Activated CD8-positive, alpha-beta memory T cell treated with anti-CD3 and anti-CD28 coated beads for 1 hour (primary cell): ENCODE results near the gene SNUPN.
"Not testable (repeated sequence)": the region's sequence is repeated elsewhere in the genome, so short reads cannot be mapped to it uniquely, and the experiment has no call there.

ENCODE experiments used
- DNase-seq, 2 donors: peaks; one replicate each; pipeline ENCODE4 v3.0.0-alpha.2; 2020; ENCODE audit warnings: low read depth in 1 of 2; ENCODE audit errors: extremely low read depth in 1 of 2

SNUPN gene

DNA sequence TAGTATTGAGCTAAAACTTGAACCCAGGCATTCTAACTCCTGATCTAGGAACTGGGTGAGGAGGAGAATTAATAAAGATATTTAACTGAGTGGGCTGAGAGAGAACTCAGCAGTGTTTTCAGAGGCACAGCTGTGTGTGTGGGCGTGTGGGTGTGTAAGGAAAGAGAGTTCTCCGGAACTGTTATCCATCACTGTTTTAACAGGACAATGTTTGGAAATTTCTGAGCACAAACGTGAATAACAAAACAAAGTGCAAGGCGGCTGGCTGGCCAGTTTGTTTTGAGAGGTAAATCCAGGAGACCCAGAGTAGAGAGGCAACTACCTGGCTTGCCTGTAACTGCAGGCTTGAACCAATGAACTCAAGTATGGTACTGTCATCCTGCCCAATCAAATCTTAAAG, 41.4 kb downstream of the SNUPN start:
- DNase-seq, result no peak

DNA sequence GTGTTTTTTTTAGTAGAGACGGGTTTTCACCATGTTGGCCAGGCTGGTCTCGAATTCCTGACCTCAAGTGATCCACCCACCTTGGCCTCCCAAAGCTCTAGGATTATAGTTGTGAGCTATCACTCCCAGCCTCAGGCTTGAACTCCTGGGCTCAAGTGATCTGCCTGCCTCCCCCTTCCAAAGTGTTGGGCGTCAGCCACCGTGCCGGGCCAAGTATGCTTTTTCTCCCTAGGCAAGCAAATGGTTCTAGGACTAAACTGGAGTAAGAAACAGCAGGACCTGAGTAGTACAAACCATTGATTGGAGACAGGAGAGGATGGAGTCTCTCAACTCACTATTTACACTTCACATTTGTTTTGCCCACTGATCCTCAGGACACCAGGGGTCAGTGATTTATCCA, 41.8 kb downstream of the SNUPN start:
- DNase-seq, result no peak

DNA sequence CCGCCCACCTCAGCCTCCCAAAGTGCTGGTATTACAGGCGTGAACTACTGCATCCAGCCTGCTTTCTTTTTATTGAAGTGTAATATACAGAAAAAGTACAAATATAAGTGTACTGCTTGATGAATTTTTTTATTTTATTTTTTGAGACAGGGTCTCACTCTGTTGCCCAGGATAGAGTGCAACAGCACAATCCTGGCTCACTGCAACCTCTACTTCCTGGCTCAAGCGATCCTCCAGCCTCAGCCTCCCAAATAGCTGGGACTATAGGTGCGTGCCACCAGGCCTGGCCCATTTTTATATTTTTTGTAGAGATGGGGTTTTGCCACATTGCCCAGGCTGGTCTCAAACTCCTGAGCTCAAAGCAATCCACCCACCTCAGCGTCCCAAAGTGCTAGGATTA, 42.6 kb downstream of the SNUPN start:
- not testable (repeated sequence) for DNase-seq

DNA sequence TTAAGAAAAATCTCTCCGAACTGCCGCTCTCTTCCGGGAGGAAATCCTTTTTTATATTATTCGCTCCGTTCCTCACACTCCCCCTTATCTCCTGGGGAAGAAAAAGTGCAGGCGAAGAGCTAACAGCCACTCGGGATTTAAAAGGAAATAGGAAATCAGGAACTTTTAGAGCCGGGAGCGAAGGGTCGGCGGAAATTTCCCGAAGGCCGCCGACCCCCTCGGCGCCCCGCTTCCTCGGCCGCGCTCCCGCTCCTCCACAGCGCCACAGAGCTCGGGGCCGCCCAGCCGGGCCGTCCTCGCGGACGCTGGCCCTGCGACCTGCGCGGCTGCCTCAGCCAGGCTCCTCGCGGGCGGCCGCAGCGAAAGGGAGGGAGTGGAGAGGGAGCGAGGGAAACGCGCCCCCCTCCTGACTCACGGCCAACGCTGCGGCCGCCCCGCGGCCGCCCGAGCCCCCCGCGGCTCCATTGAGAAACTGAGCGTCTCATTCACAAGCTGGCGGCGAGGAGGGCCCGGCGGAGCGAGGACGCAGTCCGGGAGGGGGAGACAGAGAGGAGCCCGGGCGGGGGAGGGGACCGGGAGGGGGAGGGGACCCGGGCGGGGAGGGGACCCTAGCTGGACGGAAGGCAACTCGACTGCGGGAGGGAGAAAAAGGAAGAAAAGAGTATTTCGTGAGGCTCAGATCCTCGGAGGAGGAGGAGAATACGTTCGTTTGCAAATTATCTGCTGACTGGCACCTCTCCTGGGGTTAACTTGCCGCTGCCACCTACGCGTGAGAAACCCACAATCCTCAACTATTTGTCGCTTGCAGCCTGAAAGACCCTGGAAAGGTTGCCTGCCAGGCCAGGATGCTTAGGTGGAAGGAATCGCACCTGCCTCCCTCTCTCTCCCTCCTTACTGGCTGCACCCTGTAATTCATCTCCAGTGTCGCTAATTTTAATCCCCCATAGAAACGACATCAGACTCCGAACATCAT, 46.3 kb downstream of the SNUPN start, which contains the start of gene PTPN9:
TSS of gene PTPN9 (minus strand) at position 368 of the 973 bp plus-strand sequence. CDS start 539 bp downstream, outside the sequence.
- DNase-seq, result peak; percentile 19 to 61

DNA sequence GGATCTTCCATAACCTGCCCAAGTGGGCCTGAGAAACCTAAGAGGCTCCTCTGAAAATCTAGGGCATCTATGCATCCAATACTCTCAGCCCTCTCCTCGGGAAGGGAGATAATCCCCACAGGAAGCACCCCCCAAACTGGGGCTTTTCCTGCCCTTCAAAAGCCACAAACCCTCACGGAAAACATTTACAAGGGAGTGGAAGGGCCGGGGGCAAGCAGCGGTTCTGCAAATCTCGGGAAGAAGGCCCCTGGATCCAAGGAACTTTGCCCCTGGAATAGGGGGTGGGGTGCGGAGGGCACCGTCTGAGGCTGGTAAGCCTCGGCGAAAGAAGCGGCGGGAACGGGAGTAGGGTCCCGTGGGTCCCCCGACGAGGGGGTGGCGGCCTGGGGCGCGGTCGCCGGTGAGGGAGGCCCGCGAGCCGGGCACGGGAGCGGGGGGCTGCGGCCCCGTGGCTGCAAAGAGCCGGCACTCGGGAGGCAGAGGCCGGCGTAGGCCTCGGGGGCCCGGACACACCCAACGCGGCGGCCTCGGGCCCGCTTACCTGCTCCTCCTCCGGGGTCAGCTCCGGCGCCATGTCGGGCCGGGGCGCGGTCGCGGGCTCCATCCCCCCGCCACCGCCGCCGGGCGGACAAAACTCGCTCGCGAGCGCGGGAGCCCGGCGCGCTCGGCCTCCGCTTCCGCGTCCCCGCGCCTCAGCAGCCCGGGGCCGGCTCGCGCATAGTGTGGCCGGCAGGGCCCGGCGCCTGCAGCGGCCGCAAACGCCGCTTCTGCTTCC, 47.2 kb downstream of the SNUPN start:
- peak in 1 of 2 donors; percentile 9 for DNase-seq

DNA sequence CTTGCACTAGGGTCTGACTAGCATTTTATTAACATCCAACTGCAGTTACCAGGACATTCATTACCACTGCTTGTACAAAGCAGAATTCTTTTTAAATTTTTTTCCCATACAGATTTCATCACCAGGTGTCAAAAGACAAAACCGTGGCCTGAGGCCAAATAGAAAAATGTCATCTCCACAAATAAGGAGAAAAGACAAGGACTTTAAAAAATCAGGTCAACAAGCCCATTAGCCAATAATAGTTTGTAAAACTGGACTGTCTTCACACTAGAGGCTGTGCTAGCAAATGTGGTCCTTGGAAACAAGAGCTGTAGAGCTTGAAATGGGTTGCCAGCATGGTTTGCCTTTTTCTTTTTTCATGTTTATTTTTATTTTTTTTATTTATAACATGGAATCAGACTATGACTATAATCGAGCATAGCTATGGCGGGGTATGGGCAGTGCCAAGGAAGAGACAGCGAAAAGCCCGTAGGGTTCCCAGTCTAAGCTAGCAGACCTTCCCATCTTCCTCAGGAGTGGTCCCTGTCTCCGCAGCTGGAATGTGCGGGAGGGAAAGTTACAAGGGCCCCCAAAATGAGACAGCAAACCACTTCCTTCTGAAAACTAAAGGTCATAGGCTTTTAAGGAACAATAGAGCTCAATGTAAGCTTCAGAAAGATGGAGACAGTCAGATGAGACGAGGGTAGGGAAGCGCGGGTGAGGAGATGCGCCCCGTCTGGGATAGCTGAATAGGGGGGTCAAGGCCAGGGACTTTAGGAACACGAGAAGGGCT, 47.9 kb downstream of the SNUPN start:
- DNase-seq, result no peak

DNA sequence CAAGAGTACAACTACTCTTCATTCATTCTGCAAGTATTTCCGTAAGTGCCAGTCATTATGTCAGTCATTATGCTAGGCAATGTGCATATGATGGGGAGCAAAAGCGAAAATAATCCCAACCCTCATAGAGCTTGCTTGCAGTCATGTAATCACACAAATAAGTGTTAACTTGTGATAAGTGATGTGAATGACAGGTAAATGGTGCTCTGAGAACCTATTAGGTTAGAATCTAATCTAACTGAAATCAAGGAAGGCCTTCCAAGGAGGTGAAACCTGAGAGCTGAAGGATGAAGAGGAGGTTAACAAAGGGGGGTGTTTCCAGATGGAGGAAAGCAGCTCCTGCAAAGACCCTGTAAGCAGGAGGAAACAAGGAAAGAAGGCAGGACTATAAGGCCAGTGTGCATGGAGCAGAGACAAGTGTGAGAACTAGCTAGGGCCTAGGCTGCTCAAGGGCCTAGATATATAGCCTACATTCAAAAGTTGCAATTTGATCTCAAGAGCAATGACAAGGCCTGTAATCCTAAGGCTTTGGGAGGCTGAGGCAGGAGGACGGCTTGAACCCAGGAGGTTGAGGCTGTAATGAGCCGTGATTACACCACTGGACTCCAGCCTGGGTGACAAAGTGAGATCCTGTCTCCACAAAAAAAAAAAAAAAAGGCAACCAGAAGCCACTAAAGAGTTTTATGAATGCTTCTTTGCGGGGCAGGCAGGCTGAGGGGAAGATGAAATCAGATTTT, 51.7 kb downstream of the SNUPN start:
- DNase-seq, result no peak

DNA sequence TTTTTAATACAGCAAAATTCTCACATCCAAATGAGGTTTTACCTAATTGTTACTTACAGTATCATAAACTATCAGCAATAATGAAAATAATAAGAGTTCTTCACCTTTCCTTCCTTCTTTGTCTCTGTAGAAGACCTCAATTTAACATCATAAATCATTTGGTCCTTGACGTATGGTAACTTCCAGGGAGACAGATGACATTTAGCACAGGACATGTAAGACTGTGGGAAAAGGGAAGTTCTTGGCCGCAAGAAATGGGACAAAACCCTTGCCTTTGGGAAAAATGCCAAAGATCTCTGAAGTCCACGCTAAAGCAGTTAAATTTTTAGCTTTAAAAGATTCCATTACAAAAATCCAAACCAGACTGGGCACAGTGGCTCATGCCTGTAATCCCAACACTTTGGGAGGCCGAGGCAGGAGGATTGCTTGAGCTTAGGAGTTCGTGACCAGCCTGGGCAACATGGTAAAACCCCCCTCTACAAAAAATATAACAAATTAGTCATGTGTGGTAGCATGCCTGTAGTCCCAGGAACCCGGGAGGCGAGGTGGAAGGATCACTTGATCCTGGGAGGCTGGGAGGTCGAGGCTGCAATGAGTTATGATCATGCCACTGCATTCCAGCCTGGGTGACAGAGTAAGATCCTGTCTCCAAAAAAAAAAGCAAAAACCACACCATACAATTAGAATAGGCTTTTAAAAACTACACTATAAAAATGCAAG, 55.2 kb downstream of the SNUPN start:
- no peak for DNase-seq

GRCh38 chr15:75565062-75565970, 60.2 kb downstream of the SNUPN start:
- DNase-seq, result no peak

- DNase-seq, result no peak
Measured at GRCh38 chr15:75561888-75562287, 63.6 kb downstream of the SNUPN start.

GRCh38 chr15:75559360-75559759, 66.2 kb downstream of the SNUPN start:
- not testable (repeated sequence) for DNase-seq

GRCh38 chr15:75558955-75559354, 66.6 kb downstream of the SNUPN start:
- not testable (repeated sequence) for DNase-seq

DNA sequence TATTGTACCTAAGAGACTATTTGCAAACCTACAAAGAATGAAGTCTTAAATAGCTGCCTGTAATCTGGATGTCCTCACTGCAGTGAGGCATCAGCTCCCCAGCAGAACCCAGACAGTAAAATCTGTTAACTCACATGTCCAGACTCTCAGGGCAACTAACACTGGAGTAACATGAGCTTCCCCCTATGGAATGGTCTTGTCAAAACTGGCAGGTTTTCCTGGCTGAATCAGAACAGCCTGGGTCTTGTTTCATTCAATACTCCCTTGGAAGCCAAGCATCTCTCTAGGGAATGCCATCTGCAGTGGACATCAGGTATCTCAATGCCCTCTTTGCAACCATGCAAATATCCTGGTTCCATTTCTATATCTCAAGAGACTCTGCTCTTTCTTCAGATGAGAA, 70.8 kb downstream of the SNUPN start:
- DNase-seq, result no peak

DNA sequence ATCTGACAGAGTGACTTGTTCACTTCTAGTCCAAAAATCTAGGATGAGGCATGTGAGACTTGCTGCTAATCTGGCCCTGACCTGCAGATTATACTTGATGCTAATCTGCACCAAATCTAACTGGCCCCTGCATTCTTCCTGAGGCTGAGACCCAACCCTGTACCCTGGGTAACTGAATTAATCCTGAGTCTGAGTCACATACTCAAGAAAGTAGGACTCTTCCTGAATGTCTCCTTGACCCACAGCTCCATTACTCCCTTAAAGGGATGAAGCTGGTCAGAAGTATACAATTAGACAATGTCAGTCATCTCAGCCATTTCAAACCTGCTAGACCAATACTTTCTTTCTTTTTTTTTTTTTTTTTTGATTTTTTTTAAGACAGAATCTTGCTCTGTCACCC, 71.9 kb downstream of the SNUPN start:
- DNase-seq, result no peak

- DNase-seq, result no peak
Measured at GRCh38 chr15:75551091-75551490, 74.4 kb downstream of the SNUPN start.
